Retinal pigment epithelial cell (primary cell): Measurements from ENCODE around the gene SPINK1.

Source experiments
- DNase-seq: peaks from one replicate; pipeline ENCODE4 v3.0.0-alpha.2; 2010; ENCODE audit warnings: low read depth
- H3K4me3 ChIP-seq: 2 replicates; pipeline ENCODE4 v1.5.1; 2011; ENCODE audit warnings: mild to moderate bottlenecking, low read length, control low read depth, moderate library complexity
- TF ChIP-seq, protein P1 (sequence below): conservative IDR thresholded peaks from 2 replicates; pipeline ENCODE4 v1.5.1; 2011; ENCODE audit warnings: low read depth, low read length, control low read depth, inconsistent platforms

The SPINK1 gene

DNA sequence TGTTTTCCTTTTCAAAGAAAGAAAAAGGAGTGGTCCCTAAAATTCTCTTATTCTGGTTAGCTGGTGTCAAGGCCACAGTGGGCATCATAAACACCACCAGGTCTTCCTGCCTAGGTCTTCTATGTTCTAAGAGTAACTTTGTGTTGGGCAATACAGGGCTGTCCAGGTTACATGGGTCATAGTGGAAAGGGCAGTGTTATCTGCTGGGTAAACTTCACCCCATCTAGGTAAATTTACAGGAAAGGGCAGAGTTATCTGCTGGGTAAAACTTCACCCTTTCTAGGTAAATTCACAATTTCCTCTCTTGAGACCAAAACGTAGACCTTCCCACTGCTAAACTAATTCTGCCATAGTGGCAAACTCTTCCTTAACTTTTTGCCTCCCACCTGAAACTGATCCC, 30.0 kb downstream of the SPINK1 start:
- no peak overlapping the region for H3K4me3 ChIP-seq
- TF ChIP-seq, protein P1, sequence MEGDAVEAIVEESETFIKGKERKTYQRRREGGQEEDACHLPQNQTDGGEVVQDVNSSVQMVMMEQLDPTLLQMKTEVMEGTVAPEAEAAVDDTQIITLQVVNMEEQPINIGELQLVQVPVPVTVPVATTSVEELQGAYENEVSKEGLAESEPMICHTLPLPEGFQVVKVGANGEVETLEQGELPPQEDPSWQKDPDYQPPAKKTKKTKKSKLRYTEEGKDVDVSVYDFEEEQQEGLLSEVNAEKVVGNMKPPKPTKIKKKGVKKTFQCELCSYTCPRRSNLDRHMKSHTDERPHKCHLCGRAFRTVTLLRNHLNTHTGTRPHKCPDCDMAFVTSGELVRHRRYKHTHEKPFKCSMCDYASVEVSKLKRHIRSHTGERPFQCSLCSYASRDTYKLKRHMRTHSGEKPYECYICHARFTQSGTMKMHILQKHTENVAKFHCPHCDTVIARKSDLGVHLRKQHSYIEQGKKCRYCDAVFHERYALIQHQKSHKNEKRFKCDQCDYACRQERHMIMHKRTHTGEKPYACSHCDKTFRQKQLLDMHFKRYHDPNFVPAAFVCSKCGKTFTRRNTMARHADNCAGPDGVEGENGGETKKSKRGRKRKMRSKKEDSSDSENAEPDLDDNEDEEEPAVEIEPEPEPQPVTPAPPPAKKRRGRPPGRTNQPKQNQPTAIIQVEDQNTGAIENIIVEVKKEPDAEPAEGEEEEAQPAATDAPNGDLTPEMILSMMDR, result no peak
- DNase-seq, result no peak

DNA sequence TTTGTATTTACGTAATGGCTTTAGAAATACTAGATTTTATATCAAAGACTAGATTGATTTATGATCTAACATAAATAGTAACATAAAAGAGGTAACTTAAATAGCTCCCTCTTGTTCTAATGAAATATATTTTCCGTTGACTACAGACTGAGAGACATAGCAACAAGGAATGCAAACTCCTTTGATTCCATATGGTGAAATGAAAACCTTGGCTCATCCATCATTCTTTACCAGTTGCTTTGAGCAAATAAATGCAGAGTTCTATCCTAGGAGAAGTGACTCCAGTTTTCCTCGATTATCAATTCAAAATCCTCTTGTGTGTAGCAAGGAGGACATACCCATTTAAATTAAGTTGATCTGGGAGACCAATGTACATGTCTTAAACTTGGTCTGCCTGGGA, 31.0 kb downstream of the SPINK1 start:
- DNase-seq, result no peak
- no peak overlapping the region for H3K4me3 ChIP-seq
- TF ChIP-seq, protein P1, result no peak

DNA sequence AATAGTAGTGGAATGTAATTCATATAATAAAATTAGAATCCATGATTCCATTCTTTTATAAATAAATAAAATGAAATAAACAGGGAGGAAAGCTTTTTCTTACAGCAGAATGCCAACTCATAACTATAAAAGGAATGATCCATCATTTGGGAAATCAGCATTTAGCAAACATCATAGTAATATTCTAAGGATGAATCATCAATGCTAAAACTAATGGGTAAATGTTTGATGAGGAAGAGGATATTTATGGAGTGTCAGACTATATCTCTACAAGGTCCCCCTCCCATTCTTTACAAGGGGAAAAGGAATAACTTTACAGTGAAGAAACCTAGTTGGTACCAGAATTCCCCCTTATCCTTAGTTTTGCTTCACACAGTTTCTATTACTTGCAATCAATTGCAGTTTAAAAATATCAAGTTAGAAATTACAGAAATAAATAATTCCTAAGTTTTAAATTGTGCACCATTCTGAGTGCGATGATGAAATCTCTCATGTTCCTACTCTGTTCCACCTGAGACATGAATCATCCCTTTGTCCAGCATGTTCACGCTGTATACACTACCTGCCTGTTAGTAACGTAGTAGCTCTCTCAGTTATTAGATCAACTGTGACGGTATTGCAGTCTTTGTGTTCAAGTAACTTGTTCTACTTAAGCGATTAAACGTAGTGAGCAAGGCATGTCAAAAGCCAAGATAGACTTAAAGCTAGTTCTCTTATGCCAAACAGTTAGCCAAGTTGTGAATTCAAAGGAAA, 34.7 kb downstream of the SPINK1 start:
- TF ChIP-seq, protein P1, result no peak
- H3K4me3 ChIP-seq, result no peak overlapping the region
- DNase-seq, result no peak

DNA sequence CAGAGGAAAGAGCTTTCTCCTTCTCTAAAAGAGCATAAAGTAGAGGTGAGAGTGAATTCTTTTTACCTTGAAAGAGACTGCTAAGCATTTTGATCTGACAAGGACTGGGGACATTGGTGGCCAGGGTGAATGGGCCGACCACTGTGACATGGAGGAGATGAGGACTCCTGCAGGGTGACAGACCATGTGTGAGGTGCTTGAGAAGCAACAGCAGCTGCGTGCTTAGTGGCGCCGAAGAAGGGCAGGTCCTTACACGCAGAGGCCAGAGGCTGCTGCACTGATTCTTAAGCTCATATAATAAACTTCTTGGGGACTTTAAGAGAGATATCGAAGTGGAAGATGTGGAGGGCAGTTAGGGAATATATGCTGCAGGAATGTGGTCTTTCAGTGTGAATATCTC, 40.3 kb downstream of the SPINK1 start:
- TF ChIP-seq, protein P1, result no peak
- no peak for DNase-seq
- no peak overlapping the region for H3K4me3 ChIP-seq

DNA sequence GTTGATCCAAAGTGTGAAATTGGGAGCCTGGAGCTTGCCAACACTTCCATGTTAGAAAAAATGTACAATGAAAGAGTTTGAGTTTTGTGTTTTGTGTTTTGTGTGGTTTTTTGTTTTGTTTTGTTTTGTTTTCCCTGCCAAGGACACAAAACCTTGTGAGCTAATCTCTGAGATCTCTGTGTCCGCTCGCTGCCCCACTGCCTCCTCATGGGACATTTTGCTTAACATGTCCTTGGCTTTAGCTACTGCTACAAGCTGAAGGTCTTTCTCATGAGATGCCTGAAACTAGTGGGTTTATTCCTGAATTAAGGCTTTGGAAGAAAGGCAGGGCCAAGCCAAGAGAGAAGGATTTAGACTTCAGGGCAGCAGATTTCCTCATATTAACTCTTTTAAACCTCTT, 41.7 kb downstream of the SPINK1 start:
- TF ChIP-seq, protein P1, result no peak
- DNase-seq, result no peak
- H3K4me3 ChIP-seq, result no peak overlapping the region

DNA sequence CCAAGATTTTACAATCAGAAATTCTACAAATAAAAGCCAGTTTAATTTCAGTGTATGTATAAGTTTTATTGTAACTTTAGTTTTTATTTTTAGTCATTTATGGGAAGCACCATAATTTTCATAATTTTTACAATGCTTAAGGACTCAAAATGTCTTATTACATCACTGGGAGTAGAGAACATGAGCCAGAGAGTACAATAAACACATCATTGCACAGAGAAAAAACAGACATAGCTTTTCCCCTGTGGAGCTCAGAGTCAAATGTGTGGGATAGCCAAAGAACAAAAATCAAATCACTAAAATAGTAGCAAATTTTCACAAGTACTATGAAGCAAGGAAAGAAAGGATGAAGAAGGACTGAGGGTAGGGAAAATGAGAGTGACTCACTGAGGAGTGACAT, 43.4 kb downstream of the SPINK1 start:
- TF ChIP-seq, protein P1, result no peak
- DNase-seq, result no peak
- no peak overlapping the region for H3K4me3 ChIP-seq

DNA sequence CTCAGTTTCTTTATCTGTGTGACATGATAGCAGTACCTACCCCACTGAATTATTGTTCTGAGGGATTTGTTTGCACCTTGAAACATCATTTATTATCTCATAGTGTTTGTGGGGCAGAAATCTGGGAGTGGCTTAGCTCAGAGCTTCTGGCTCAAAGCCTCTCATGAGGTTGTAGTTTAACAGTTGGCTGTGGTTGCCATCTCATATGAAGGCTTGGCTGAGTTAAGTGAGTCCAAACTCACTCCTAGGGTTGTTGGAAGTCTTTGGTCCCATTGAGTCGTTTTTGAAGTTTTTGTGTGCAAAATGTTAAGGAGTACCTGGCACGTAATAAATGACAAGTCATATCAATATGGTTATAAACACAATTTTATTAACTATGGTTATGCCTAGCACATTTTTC, 45.3 kb downstream of the SPINK1 start:
- TF ChIP-seq, protein P1, result no peak

More for the DNA sequence above, 45.3 kb downstream of the SPINK1 start:
- H3K4me3 ChIP-seq, result no peak overlapping the region
- DNase-seq, result no peak
